Endothelial cell of umbilical vein (primary cell): Measurements from ENCODE around the gene EPO.

ENCODE experiments used
- CTCF ChIP-seq, 2 donors: IDR thresholded peaks; 1 replicate in 1 of 2; 2 replicates in 1 of 2; pipeline ENCODE4 v1.5.1; 2011; ENCODE audit warnings: low read length in 2 of 2, mild to moderate bottlenecking in 2 of 2, moderate library complexity in 2 of 2, control low read depth in 1 of 2, inconsistent platforms in 1 of 2, low read depth in 1 of 2; ENCODE audit not compliant: insufficient read depth in 1 of 2; ENCODE audit errors: extremely low read depth in 1 of 2
- FOS ChIP-seq: IDR thresholded peaks from 2 replicates; pipeline ENCODE4 v1.6.1; 2011; ENCODE audit warnings: mild to moderate bottlenecking, low read length, moderate library complexity, borderline replicate concordance; ENCODE audit not compliant: insufficient read depth
- POLR2A ChIP-seq: IDR thresholded peaks from 2 replicates; pipeline ENCODE4 v1.6.1; 2012; ENCODE audit warnings: low read depth, mild to moderate bottlenecking, control low read depth, low read length
- POLR2AphosphoS5 ChIP-seq: IDR thresholded peaks from 2 replicates; pipeline ENCODE4 v1.6.1; 2012; ENCODE audit warnings: low read depth, mild to moderate bottlenecking, control low read depth, low read length, moderate library complexity; ENCODE audit not compliant: insufficient read depth
- TF ChIP-seq, protein P1 (sequence below): IDR thresholded peaks from 2 replicates; pipeline ENCODE4 v1.6.1; 2011; ENCODE audit not compliant: insufficient read depth, insufficient read length

DNA sequence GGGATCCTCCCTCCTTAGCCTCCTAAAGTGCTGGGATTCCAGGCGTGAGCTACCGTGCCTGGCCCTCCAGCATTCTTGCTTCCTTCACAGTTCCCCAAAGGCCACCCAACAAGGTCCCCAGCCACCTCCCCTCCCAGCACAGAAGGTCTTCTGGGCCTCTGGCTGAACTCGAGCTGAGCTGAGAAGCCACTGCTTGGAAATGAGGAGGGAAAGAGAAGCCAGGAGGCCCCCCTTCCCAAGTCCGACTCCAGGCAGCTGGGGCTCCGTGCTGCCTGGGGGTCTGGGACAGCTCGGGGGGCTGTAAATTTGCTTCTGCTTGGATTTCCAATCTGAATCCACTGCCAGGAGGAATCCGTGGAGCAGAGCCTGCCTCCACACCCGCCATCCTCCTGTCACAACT lies 5.5 kb upstream of the EPO start:
- no peak for TF ChIP-seq CTCF (IDR thresholded peaks at IDR 0.05; ENCODE audit: extremely low read depth in 1 of 2, insufficient read depth in 1 of 2, low read depth in 1 of 2, low read length in 2 of 2)
- no peak for TF ChIP-seq POLR2A
- TF ChIP-seq, protein P1, sequence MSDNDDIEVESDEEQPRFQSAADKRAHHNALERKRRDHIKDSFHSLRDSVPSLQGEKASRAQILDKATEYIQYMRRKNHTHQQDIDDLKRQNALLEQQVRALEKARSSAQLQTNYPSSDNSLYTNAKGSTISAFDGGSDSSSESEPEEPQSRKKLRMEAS: no peak
- TF ChIP-seq FOS: no peak
- no peak for TF ChIP-seq POLR2AphosphoS5
